Keratinocyte (primary cell): Measurements from ENCODE around the gene SLC6A16. TPM values are rescaled to one million over a fixed set of nuclear protein-coding genes. Genes with fewer than 3 reads are reported as not detected.

Experiments
- DNase-seq: peaks from one replicate; pipeline ENCODE4 v3.0.0-alpha.2; 2011; ENCODE audit warnings: low read depth, missing footprints, low spot score
- FAIRE-seq: peaks from 2 replicates; lab custom pipeline; 2011; peaks lifted over from hg19 to GRCh38; lab: Jason Lieb, UNC
- H2AFZ ChIP-seq: 2 replicates; pipeline ENCODE4 v1.6.0; 2012; ENCODE audit warnings: low read length, control low read depth, inconsistent platforms; ENCODE audit not compliant: control insufficient read depth
- H3K27ac ChIP-seq: 2 replicates; pipeline ENCODE4 v1.5.1; 2011; ENCODE audit warnings: low read length; ENCODE audit not compliant: control insufficient read depth, insufficient read depth
- H3K27me3 ChIP-seq: 3 replicates; pipeline ENCODE4 v1.6.0; 2011; ENCODE audit warnings: low read length; ENCODE audit not compliant: control insufficient read depth, insufficient read depth; ENCODE audit errors: extremely low read depth
- H3K36me3 ChIP-seq, 2 experiments: 2 replicates in 1 of 2; 3 replicates in 1 of 2; pipeline ENCODE4 v1.5.1; 2011; ENCODE audit warnings: low read length in 2 of 2, mild to moderate bottlenecking in 1 of 2; ENCODE audit not compliant: control insufficient read depth in 2 of 2, insufficient read depth in 2 of 2; ENCODE audit errors: extremely low read depth in 1 of 2
- H3K4me1 ChIP-seq: 3 replicates; pipeline ENCODE4 v1.5.1; 2011; ENCODE audit warnings: low read length; ENCODE audit not compliant: control insufficient read depth, insufficient read depth; ENCODE audit errors: extremely low read depth
- H3K4me2 ChIP-seq: 3 replicates; pipeline ENCODE4 v1.6.0; 2011; ENCODE audit warnings: low read depth, low read length; ENCODE audit not compliant: control insufficient read depth, insufficient read depth; ENCODE audit errors: extremely low read depth
- H3K4me3 ChIP-seq, 3 experiments: fragments of 200-600 bp in 1 of 3; sonication (generic) in 1 of 3; 2 replicates in 2 of 3; 3 replicates in 1 of 3; pipeline ENCODE4 v1.5.1; 2011 to 2016; ENCODE audit warnings: low read length in 3 of 3, mild to moderate bottlenecking in 3 of 3, control low read depth in 2 of 3, inconsistent platforms in 1 of 3, low read depth in 1 of 3, mixed read lengths in 1 of 3, mixed run types in 1 of 3, moderate library complexity in 1 of 3; ENCODE audit not compliant: control insufficient read depth in 2 of 3, insufficient read depth in 2 of 3; ENCODE audit errors: extremely low read depth in 1 of 3
- H3K79me2 ChIP-seq: 2 replicates; pipeline ENCODE4 v1.6.0; 2012; ENCODE audit warnings: low read length; ENCODE audit not compliant: control insufficient read depth, insufficient read depth
- H3K9ac ChIP-seq: 3 replicates; pipeline ENCODE4 v1.6.0; 2011; ENCODE audit warnings: low read length; ENCODE audit not compliant: control insufficient read depth, insufficient read depth; ENCODE audit errors: extremely low read depth
- H3K9me1 ChIP-seq: 3 replicates; pipeline ENCODE4 v1.6.0; 2011; ENCODE audit warnings: low read length; ENCODE audit not compliant: control insufficient read depth, insufficient read depth; ENCODE audit errors: extremely low read depth
- H3K9me3 ChIP-seq: 2 replicates; pipeline ENCODE4 v1.5.1; 2012; ENCODE audit warnings: low read depth, low read length; ENCODE audit not compliant: control insufficient read depth
- H4K20me1 ChIP-seq: 3 replicates; pipeline ENCODE4 v1.6.0; 2011; ENCODE audit warnings: low read length; ENCODE audit not compliant: control insufficient read depth, insufficient read depth; ENCODE audit errors: extremely low read depth
- CTCF ChIP-seq, 3 experiments: IDR thresholded peaks in 1 of 3; conservative IDR thresholded peaks in 1 of 3; optimal IDR thresholded peaks in 1 of 3; 2 replicates in 2 of 3; 3 replicates in 1 of 3; pipeline versions ENCODE3 to v1.5.1; 2011; ENCODE audit warnings: low read length in 3 of 3, mild to moderate bottlenecking in 3 of 3, moderate library complexity in 2 of 3, control low read depth in 1 of 3, inconsistent platforms in 1 of 3; ENCODE audit not compliant: insufficient read depth in 2 of 3; ENCODE audit errors: extremely low read depth in 1 of 3
- EZH2 ChIP-seq: IDR thresholded peaks from one replicate; pipeline ENCODE4 v1.6.1; 2012; ENCODE audit warnings: inconsistent platforms, mild to moderate bottlenecking, low read length, moderate library complexity
- dilution Hi-C: fragments of 300-500 bp; cut with MboI; formaldehyde crosslinking; loops from one replicate; pipeline ENCODE4 v1.7.0; 2020; ENCODE audit warnings: low sequenced_read_pairs; ENCODE audit not compliant: extremely low pct_ligation_motif_present
- polyA plus RNA-seq, 5 experiments: library from polyadenylated mRNA; depleted of rRNA in 3 of 5; stranded (reverse) in 3 of 5; stranded (forward) in 1 of 5; unstranded in 1 of 5; fragments of >200 nt; gene quantifications; 1 replicate in 1 of 5; 2 replicates in 3 of 5; 3 replicates in 1 of 5; pipeline versions ENCODE4 v1.2.1 to v1.2.3, GENCODE V29; 2011 to 2012; ENCODE audit warnings: missing spikeins in 2 of 5, low read depth in 1 of 5, low replicate concordance in 1 of 5

The SLC6A16 gene
- polyA plus RNA-seq, 1 donor (not counting 4 experiments of a cell fraction or from before 2014, with no cell fraction given) = not detected

GRCh38 chr19:49335784-49336481 is 10.9 kb upstream of the SLC6A16 start:
- no peak for DNase-seq

GRCh38 chr19:49335071-49335783 is 10.2 kb upstream of the SLC6A16 start, which contains the start of gene CD37:
CD37 (plus strand) TSS chr19:49335406; CDS start chr19:49335541, 135 bp downstream.
- H3K4me3 ChIP-seq = no peak within 1 kb of the TSS
- no peaks in the 10 kb centered on the region for H3K36me3 ChIP-seq
- no peak within 1 kb of the TSS for H2AFZ ChIP-seq
- H3K4me2 ChIP-seq = no peak within 1 kb of the TSS
- dilution Hi-C loops = no loop called here
- FAIRE-seq = no peak
- H3K9ac ChIP-seq = no peak within 1 kb of the TSS
- H3K27ac ChIP-seq = no peak within 1 kb of the TSS
- no peaks in the 10 kb centered on the region for H3K9me1 ChIP-seq
- H4K20me1 ChIP-seq = no peaks in the 10 kb centered on the region
- DNase-seq = no peak
- TF ChIP-seq CTCF (optimal IDR thresholded peaks at IDR 0.05 in 1 of 3, IDR thresholded peaks at IDR 0.05 in 1 of 3, conservative IDR thresholded peaks at IDR 0.05 in 1 of 3; ENCODE audit: extremely low read depth in 1 of 3, insufficient read depth in 2 of 3, low read length in 3 of 3) (no peak), EZH2 (no peak)
- H3K27me3 ChIP-seq = peaks cover 16% of the 10 kb centered on the region
- peaks cover 3% of the 10 kb centered on the region for H3K4me1 ChIP-seq
- H3K79me2 ChIP-seq = no peaks in the 10 kb centered on the region
- no peaks in the 10 kb centered on the region for H3K9me3 ChIP-seq

More at GRCh38 chr19:49335784-49336481, 10.9 kb upstream of the SLC6A16 start:
- Histone ChIP-seq H3K27ac (no peak overlapping the region), H3K9me1 (no peaks in the 10 kb centered on the region), H3K36me3 (peaks cover 0 to 2% of the 10 kb centered on the region in 2 experiments), H3K4me3 (no peak overlapping the region), H3K4me2 (no peak overlapping the region), H4K20me1 (no peaks in the 10 kb centered on the region), H3K9me3 (no peaks in the 10 kb centered on the region), H3K4me1 (peaks cover 3% of the 10 kb centered on the region), H3K9ac (no peak overlapping the region), H2AFZ (no peak overlapping the region), H3K27me3 (peaks cover 16% of the 10 kb centered on the region), H3K79me2 (no peaks in the 10 kb centered on the region)
- FAIRE-seq = no peak
- TF ChIP-seq CTCF (optimal IDR thresholded peaks at IDR 0.05 in 1 of 3, IDR thresholded peaks at IDR 0.05 in 1 of 3, conservative IDR thresholded peaks at IDR 0.05 in 1 of 3; ENCODE audit: extremely low read depth in 1 of 3, insufficient read depth in 2 of 3, low read length in 3 of 3) (no peak), EZH2 (no peak)
- dilution Hi-C loops = no loop called here
